Fibroblast of skin of back (primary cell): ENCODE data around the gene XYLT1. TPM values are rescaled to one million over a fixed set of nuclear protein-coding genes. Genes with fewer than 3 reads are reported as not detected.
"Not testable (repeated sequence)": the region's sequence is repeated elsewhere in the genome, so short reads cannot be mapped to it uniquely, and the experiment has no call there.

Source experiments
- DNase-seq: peaks from one replicate; pipeline ENCODE4 v3.0.0-alpha.2; 2013
- polyA plus RNA-seq, 2 experiments: library from polyadenylated mRNA; unstranded; fragments of 120-200 nt; gene quantifications; one replicate each; pipeline ENCODE4 v1.2.1, GENCODE V29; 2013; ENCODE audit not compliant: insufficient read length in 2 of 2

XYLT1 gene, protein sequence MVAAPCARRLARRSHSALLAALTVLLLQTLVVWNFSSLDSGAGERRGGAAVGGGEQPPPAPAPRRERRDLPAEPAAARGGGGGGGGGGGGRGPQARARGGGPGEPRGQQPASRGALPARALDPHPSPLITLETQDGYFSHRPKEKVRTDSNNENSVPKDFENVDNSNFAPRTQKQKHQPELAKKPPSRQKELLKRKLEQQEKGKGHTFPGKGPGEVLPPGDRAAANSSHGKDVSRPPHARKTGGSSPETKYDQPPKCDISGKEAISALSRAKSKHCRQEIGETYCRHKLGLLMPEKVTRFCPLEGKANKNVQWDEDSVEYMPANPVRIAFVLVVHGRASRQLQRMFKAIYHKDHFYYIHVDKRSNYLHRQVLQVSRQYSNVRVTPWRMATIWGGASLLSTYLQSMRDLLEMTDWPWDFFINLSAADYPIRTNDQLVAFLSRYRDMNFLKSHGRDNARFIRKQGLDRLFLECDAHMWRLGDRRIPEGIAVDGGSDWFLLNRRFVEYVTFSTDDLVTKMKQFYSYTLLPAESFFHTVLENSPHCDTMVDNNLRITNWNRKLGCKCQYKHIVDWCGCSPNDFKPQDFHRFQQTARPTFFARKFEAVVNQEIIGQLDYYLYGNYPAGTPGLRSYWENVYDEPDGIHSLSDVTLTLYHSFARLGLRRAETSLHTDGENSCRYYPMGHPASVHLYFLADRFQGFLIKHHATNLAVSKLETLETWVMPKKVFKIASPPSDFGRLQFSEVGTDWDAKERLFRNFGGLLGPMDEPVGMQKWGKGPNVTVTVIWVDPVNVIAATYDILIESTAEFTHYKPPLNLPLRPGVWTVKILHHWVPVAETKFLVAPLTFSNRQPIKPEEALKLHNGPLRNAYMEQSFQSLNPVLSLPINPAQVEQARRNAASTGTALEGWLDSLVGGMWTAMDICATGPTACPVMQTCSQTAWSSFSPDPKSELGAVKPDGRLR
- 52.9 TPM for polyA plus RNA-seq (2013, experiment 1 of 2; ENCODE audit: insufficient read length)
- polyA plus RNA-seq (2013, experiment 2 of 2; ENCODE audit: insufficient read length): 43.7 TPM

GRCh38 chr16:17470908-17471718 is at the start of gene XYLT1:
Gene XYLT1 (minus strand): TSS chr16:17470960. CDS start chr16:17470796, 164 bp downstream.
- DNase-seq: peak; percentile 99

DNA sequence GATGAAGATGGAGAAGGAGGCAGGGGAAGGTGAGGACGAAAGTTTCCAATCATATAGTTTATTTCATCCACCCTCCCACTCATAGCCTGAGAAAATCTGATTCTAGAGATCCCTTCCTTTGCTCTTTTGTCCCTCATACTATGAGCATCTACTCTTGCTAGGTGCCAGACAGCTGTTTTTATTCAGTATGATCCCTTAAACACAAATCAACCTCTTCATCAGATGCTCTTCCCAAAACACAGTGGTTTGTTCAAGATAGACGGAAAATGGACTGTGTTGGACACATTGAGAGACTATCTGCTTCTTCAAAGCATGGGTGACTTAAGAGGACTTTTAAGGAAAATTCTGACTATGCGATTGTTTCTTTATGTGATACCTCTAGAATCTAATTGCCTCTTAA is 49.4 kb upstream of the XYLT1 start:
- DNase-seq: no peak

DNA sequence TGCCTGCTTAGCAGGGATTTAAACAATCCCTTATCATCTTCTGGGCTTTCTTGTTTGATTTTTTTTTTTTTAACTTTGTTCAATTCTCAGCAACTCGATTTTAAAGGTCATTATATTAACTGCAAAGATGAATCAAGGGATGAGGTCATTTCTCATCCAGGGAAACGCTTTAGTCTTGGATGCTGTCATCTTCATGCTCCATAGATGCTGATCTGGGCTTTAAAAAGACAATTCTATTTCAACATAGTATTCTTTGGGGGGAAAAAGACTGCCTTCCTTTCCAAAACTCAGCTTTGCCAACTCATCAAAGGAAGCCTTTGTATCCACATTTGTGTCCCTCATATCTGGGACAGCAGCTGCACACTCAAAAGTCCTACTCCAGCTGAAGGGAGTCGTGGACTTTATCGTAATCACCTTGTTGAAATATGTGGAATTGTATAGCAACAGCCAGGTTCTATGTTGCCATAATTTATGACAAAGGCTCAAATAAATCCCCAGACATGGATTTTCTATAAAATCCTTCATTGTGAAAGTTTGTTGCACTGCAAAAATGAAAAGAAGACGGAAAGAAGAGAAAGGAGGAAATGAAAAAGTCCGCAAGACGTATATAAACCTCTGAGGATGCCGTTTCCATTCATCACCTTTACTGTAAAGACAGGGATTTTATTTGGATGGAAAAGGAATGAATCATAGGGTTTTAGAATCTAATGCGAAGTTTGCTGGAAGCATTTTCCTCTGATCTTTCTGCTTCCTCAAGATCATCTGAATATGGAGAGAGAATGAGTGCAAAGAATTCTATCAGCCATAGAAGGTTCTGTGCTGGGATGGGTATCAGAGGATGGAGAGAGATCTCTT is 48.6 kb upstream of the XYLT1 start:
- DNase-seq: peak; percentile 73

GRCh38 chr16:17518441-17518840 is 47.7 kb upstream of the XYLT1 start:
- DNase-seq: peak; percentile 94

GRCh38 chr16:17515421-17516210 is 44.9 kb upstream of the XYLT1 start:
- peak; percentile 99 for DNase-seq

DNA sequence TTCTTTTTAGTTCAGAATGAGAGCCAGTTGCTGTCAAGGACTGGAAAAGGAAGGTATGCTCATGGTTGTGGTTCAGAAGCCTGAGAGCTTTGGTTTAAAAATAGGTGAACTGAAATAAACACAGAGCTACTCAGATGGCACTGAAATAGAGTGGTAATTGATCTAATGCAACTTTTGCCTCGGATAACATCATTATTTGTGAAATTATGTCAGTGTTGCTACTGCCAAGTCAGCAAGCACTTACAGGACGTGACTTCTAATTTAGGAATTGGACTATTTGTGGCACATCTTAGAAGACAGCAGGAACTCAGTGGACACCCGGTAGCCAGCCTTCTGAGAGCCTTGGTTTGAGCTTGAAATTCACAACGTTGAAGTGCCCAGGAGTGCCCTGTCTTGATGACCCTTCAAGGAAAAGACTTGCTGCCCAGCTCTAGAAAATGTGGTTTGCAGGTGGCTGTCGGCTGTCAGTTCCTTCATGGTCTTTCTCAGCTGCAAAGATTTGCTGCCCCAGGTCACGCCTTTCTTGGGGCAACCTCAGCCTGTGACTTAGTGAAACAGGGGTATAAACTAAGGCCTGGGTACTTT is 42.0 kb upstream of the XYLT1 start:
- peak; percentile 85 for DNase-seq

DNA sequence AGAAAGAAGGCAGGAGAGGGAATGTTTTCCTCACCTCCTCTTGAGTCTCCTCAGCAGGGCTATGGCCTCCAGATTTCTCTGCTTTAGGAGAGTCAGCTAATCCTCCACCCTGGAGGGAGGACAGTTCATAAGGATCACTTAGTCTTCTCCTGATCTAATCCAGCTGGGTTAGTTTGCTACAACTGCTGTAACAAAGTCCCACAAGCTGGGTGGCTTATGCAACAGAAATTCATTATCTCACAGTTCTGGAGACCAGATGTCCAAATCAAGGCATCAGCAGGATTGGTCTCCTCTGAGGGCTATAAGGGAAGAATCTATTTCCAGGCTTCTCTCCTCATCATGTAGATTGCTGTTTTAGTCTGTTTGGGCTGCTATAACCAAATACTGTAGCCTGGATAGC is 40.6 kb upstream of the XYLT1 start:
- DNase-seq: peak; percentile 75

- DNase-seq: peak; percentile 74
Observed at GRCh38 chr16:17510567-17510966, 39.8 kb upstream of the XYLT1 start.

GRCh38 chr16:17509194-17509593 is 38.4 kb upstream of the XYLT1 start:
- peak; percentile 24 for DNase-seq

DNA sequence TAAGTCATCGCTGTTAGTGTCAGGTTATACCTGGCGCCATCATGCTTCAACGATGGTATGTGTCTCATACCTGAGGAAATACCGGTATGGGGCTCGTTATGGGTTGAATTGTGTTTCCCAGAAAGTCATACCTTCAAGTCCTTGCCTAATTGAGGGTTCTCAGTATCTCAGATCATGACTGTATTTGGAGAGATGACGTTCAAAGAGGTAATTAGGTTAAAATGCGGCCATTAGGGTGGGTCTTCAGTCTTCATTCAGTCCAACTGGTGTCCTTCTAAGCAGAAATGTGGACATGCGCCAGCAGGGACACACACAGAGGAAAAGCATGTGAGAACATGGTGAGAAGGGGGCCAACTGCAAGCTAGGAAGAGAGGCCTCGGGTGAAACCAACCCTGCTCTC is 37.5 kb upstream of the XYLT1 start:
- no peak for DNase-seq

DNA sequence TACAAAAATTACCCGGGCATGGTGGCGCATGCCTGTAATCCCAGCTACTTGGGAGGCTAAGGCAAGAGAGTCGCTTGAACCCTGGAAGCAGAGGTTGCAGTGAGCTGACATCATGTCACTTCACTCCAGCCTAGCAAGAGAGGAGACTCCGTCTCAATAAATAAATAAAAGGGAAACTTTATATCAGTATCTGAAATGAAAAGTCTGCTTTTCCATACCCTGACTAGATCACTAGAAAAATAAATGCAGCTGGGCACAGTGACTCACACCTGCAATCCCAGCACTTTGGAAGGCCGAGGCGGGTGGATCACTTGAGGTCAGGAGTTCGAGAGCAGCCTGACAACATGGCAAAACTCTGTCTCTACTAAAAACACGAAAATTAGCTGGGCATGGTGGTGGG is 36.8 kb upstream of the XYLT1 start:
- DNase-seq: peak; percentile 58

GRCh38 chr16:17505828-17506227 is 35.1 kb upstream of the XYLT1 start:
- DNase-seq: not testable (repeated sequence)

DNA sequence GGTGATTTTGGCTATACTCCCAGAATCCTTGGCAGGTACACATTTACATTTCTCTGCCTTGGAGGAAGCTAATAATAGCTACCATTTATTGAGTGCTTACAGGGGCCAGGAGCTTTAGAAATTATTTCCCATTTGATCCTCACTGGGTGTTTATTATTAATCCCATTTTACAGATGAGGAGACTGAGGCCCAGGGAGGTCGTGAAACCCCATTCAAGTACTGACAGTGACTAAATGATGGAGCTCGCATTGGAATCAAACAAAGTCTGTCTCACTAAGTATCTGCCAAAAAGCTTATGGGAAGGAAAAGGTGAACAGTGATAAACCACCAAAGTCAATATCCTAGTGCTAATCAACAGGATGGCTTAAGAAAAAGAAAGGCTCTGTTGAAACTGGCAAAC is 33.3 kb upstream of the XYLT1 start:
- no peak for DNase-seq

- no peak for DNase-seq
Observed at GRCh38 chr16:17503331-17503730, 32.6 kb upstream of the XYLT1 start.

DNA sequence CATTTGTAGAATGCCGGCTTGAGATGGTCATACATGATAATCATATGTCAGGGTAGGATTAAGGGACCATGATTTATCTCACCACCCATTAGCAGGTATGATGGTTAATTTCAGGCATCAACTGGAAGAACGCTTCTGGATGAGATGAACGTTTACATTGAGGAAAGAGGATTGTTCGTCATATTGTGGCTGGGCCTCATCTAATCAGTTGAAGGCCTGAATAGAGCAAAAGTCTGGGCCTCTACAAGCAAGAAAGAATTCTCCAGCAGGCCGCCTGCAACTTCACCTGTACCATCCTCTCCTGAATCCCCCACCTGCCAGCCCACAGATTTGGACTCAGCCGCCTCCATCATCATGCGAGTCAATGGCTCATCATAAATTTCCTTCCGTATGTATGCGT is 30.6 kb upstream of the XYLT1 start:
- no peak for DNase-seq

DNA sequence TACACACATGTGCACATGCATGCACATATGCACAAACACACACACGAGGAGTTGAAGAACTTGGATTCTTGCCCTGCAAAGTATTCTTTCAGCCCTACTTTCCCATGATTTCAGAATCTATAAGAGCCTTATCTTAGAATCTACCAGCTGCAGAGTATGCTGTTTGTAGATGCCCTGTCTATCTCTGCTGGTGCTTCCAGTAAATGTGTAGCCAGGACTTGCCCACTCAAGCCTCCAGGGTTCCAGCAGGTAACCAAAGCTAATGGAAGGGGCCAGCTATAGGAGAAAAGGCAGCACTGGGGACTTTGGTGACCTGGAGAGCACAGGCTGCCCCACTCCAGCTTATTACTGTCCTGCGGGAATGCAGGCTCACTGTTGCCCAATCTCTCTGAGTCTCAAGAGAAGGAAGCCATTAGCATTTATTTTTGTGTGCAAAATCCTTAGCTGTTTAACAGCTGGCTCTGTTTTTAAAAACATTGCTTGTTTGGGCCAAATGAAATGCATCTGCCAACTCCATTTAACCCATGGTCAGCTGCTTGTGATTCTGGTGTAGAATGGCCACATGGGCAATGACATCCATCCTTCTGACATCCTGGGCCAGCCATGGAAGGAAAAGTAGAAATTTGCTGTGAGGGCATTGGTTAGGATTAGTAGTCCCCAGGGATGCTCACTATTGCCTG is 28.6 kb upstream of the XYLT1 start:
- no peak for DNase-seq

DNA sequence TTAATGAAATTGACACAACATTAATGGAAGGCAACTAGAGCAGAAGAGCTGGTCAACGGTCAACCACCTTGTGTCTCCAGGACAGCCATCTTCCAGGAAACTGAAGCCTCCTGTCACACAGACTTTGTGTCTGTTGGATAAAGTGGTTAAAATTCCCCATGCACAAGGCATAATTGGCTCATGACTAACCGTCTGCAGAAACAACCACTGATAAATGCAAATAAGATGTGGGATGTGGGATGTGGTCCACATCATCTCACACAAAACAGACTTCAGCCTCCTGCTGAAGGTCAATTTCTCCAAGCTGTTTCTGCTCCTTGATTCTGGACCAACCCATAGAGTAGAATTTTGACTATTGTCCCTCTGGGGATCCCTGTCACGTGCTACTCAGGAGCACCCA is 26.9 kb upstream of the XYLT1 start:
- peak; percentile 86 for DNase-seq

DNA sequence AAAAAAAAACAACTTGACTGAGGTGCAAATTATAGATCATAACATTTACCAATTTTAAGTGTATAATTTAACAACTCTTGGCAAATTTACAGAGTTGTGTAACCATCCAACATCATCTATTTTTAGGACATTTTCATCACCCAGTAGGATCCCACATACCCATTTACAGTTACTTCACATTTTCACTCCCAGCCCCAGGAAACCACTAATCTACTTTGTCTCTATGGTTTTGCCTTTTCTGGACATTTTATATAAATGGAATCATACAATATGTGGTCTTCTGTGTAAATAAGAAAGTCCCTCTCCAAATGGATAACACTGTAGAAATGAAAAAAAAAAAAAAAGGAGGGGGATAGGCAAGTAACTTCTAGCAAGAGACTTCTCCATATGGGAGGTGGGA is 26.1 kb upstream of the XYLT1 start:
- peak; percentile 61 for DNase-seq

GRCh38 chr16:17493012-17493411 is 22.3 kb upstream of the XYLT1 start:
- no peak for DNase-seq
